Measurements from ENCODE around the gene CAMK1G. TPM values are rescaled to one million over a fixed set of nuclear protein-coding genes. Genes with fewer than 3 reads are reported as not detected.

Gene CAMK1G
- total and polyA plus RNA-seq, 9 of the 15 experiments (the other 6 are each of a cell fraction or from before 2014, with no cell fraction given): not detected

DNA sequence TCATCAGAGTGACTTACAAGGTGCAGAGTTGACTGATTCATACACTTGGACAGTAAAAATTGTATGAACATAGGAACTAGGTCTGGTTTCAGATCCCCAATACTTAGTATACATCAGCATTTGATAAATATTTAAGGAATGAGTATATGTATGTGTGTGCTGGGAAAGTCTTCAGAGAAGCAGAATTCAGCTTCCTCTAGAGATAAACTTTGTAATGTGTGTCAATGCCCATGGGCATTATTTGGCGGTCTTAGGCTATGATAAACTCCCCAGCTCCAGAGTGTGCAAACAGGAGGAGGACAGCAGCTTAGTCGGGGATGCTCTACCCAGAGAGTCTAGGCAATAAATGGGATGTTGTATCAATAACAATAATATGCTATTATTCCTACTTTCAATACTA lies 2.9 kb upstream of the CAMK1G start:
- Histone ChIP-seq H2AFZ (ENCODE audit: low read depth, low read length) (no peak overlapping the region), H3K27me3 (ENCODE audit: control insufficient read depth in 2 of 2, insufficient read depth in 2 of 2, low read length in 2 of 2) (peaks cover 6 to 18% of the 10 kb centered on the region in 2 experiments; a peak in 4 of 5 replicates), H3K36me3 (ENCODE audit: control insufficient read depth, insufficient read depth, low read length) (no peaks in the 10 kb centered on the region), H4K20me1 (replicated peaks; ENCODE audit: control insufficient read depth, insufficient read depth, low read length) (peaks cover 5% of the 10 kb centered on the region; the same call in 1 of the 2 replicates), H3K4me1 (replicated peaks in 1 of 2; ENCODE audit: control insufficient read depth in 2 of 2, insufficient read depth in 2 of 2, low read length in 2 of 2) (peaks cover 0 to under 1% of the 10 kb centered on the region in 2 experiments; a peak in 1 of 5 replicates), H3K4me3 (no peak overlapping the region), H3K9ac (ENCODE audit: insufficient read depth in 1 of 2, low read depth in 2 of 2, low read length in 2 of 2) (no peak overlapping the region), H3K79me2 (ENCODE audit: control insufficient read depth, insufficient read depth, low read length) (no peaks in the 10 kb centered on the region), H3K4me2 (ENCODE audit: insufficient read depth, low read length) (no peak overlapping the region), H3K9me1 (ENCODE audit: control insufficient read depth, insufficient read depth, low read length) (no peaks in the 10 kb centered on the region), H3K9me3 (replicated peaks; ENCODE audit: control insufficient read depth, insufficient read depth, low read depth, low read length) (no peaks in the 10 kb centered on the region), H3K27ac (ENCODE audit: extremely low read depth, low read depth, low read length) (no peak overlapping the region)
- FAIRE-seq (no peak), ATAC-seq (no peak), DNase-seq (ENCODE audit: extremely low read depth in 1 of 4, low spot score in 3 of 4) (no peak)
- WGBS (ENCODE audit: insufficient coverage, low coverage, missing lambda C conversion rate): 0% methylated on average over 2 of the region's 2 CpGs
- no TSS peak for BruUV-seq (replicated peaks)
- POLR2A ChIA-PET: no interaction called here
- TF ChIP-seq HNRNPLL (IDR thresholded peaks at IDR 0.05; ENCODE audit: low read depth, low read length, poor library complexity, severe bottlenecking): no peak
- TF ChIP-seq HMG20B (CRISPR knock-in tag; IDR thresholded peaks at IDR 0.05): no peak
- TF ChIP-seq CC2D1A (IDR thresholded peaks at IDR 0.05): no peak
- no peak for TF ChIP-seq ARNT (IDR thresholded peaks at IDR 0.05)
- TF ChIP-seq MYC (IDR thresholded peaks at IDR 0.05; ENCODE audit: low read depth, low read length): no peak
- no peak for TF ChIP-seq MYC (CRISPR knock-in tag; IDR thresholded peaks at IDR 0.05; ENCODE audit: borderline replicate concordance, low read depth)
- TF ChIP-seq, protein P1, sequence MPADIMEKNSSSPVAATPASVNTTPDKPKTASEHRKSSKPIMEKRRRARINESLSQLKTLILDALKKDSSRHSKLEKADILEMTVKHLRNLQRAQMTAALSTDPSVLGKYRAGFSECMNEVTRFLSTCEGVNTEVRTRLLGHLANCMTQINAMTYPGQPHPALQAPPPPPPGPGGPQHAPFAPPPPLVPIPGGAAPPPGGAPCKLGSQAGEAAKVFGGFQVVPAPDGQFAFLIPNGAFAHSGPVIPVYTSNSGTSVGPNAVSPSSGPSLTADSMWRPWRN (IDR thresholded peaks at IDR 0.05; ENCODE audit: low read depth): no peak
- TF ChIP-seq CXXC5 (CRISPR knock-in tag; IDR thresholded peaks at IDR 0.05): no peak
- TF ChIP-seq ZZZ3 (IDR thresholded peaks at IDR 0.05): no peak
- no peak for TF ChIP-seq ZNF717 (CRISPR knock-in tag; IDR thresholded peaks at IDR 0.05)
- CTCF ChIA-PET (ENCODE audit: low intra/inter-chr PET ratio): interaction anchor here (0.5 kb wide), 1 partner anchor 1144 kb away, joined by 4 read pairs; no protein-coding TSS in a partner anchor
- in situ Hi-C loops (cut with MboI): loop anchor here (25.0 kb wide), 1 partner anchor 407 kb away; no protein-coding TSS in a partner anchor
- intact Hi-C loops (cut with micrococcal nuclease): loop anchor here (10.0 kb wide), 1 partner anchor 414 kb away; no protein-coding TSS in a partner anchor
